GM10266 (cell line): ENCODE data around the gene SLC38A2.

Experiments
- DNase-seq: peaks from one replicate; pipeline ENCODE4 v3.0.0; 2012; ENCODE audit errors: extremely low spot score
- CTCF ChIP-seq: IDR thresholded peaks from 2 replicates; pipeline ENCODE4 v1.5.1; 2012; ENCODE audit warnings: mild to moderate bottlenecking, low read depth; ENCODE audit not compliant: control insufficient read depth, insufficient read depth; ENCODE audit errors: missing control alignments

Gene SLC38A2

GRCh38 chr12:46409974-46410373 lies 37.4 kb upstream of the SLC38A2 start:
- TF ChIP-seq CTCF, result no peak

GRCh38 chr12:46409342-46409741 lies 36.8 kb upstream of the SLC38A2 start:
- DNase-seq, result no peak
- no peak for TF ChIP-seq CTCF

More at GRCh38 chr12:46409974-46410373, 37.4 kb upstream of the SLC38A2 start:
- no peak for DNase-seq

GRCh38 chr12:46408441-46408840 lies 35.9 kb upstream of the SLC38A2 start:
- TF ChIP-seq CTCF, result no peak
- DNase-seq, result no peak

GRCh38 chr12:46407361-46407760 lies 34.8 kb upstream of the SLC38A2 start:
- DNase-seq, result no peak

GRCh38 chr12:46406352-46407027 lies 33.9 kb upstream of the SLC38A2 start:
- no peak for DNase-seq
- TF ChIP-seq CTCF, result no peak

More at GRCh38 chr12:46407361-46407760, 34.8 kb upstream of the SLC38A2 start:
- TF ChIP-seq CTCF, result no peak

- no peak for TF ChIP-seq CTCF
- no peak for DNase-seq
Observed at GRCh38 chr12:46404733-46405132, 32.2 kb upstream of the SLC38A2 start.

- TF ChIP-seq CTCF, result no peak
- DNase-seq, result no peak
Observed at GRCh38 chr12:46404225-46404631, 31.7 kb upstream of the SLC38A2 start.
